ENCODE results near the gene BACE2.

BACE2 gene

DNA sequence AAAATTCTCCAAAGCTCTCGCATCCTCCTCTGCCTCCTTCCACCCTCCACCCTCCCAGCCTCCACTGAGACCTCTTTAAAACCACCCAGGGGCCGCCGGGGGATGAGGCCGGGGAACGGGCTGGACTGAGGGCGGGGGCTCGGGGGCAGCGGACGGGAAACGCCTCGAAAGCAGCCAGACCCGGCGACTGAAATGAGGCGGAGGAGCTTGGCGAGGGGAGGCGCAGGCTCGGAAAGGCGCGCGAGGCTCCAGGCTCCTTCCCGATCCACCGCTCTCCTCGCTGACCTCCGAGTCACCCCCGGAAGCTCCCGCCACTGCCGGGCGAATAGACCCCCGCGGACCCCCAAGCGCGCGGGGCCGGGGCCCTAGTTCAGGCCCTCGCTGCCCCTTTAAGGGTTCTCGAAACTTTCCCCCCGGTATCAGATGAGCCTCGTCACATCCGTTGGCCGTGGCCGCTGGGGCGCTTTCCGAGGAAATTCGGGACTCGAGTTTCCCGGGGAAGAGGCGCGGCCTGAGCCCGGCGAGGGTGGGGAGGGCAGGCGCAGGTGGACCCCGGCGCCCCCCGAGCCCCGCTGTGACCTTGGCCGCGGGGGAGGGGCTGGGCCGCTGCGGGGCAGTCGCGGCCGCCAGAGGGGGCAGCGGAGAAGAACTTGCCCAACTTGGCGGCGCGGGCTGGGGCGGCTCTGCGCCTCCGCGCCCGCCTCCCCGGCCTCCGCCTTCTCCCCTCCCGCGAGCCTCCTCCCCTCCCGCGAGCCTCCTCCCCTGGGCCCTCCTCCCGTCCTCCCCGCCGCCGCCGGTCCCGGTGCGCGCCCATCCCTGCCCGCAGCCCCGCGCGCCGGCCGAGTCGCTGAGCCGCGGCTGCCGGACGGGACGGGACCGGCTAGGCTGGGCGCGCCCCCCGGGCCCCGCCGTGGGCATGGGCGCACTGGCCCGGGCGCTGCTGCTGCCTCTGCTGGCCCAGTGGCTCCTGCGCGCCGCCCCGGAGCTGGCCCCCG lies at the start of gene BACE2:
Gene BACE2 (plus strand): TSS at position 813 of the 995 bp plus-strand sequence. CDS start 104 bp downstream, at position 917.
- DNase-seq (ENCODE audit: low read depth) = no peak

- no peak for DNase-seq (ENCODE audit: low read depth)
Measured at GRCh38 chr21:41119901-41120300, 48.1 kb upstream of the BACE2 start.

DNA sequence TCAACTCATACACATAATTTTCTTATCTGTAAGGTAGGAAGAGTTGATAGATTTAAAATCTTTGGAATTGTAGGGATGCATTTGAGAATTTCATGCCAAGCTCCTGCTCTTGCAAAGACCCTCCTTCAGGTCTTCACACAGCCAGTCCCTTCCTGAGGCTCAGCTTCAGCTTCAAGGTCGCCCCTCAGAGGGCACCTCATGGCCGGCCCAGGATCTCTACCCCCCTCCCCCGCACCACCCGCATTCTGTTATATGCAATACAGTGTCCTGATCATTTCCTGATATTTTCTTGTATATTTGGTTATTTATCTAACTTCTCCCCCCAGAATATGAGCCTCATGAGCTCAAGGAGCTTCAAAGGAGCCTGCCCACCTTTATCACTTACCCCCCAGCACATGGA lies 47.0 kb upstream of the BACE2 start:
- no peak for DNase-seq (ENCODE audit: low read depth)

GRCh38 chr21:41121785-41122415 lies 46.1 kb upstream of the BACE2 start:
- DNase-seq (ENCODE audit: low read depth) = peak; percentile 37

DNA sequence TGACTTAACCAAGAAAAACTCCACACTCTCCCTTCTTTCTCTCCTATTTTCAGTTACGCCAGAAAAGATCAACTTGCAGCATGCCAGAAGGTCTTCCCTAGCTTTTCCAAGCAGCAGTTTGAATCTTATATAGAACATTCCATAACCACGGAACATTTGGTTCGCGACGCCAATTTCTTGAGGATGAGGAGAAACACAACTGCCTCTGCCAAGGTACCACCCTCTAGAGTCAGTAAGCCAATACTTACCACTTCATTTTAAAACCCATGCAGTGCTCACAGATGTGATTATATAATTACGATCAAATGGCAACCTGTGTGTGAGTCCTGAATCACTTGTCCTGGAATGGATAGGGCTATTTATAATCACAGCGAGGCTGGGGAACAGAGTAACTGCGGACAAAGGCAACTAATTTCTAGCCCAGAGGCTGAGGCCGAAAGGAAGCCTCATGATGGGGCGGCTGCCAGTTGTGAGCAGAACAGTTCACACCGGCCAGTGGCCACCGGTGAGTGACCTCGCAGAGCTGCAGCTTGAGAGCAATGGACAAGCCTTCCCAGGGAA lies 43.2 kb upstream of the BACE2 start:
- DNase-seq (ENCODE audit: low read depth) = no peak

GRCh38 chr21:41128981-41129380 lies 39.0 kb upstream of the BACE2 start:
- DNase-seq (ENCODE audit: low read depth) = no peak

DNA sequence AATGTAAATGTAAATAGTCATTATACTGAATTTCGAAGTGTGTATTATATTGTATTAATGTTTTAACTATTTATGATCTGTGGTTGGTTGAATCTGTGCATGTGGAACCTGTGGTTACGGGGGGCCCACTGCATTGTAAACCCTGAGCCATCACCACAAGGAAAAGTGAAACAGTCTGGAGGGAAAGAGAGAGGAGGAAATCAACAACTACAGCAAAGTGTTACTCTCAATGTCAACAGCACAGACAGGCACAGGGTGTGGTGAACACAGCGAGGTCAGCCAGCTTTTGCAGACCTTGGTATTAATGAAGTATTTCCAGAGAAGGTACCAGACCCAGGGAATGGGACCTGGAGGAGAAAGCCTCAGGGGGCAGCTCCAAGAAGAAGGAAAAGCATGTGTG lies 37.1 kb upstream of the BACE2 start:
- no peak for DNase-seq (ENCODE audit: low read depth)

DNA sequence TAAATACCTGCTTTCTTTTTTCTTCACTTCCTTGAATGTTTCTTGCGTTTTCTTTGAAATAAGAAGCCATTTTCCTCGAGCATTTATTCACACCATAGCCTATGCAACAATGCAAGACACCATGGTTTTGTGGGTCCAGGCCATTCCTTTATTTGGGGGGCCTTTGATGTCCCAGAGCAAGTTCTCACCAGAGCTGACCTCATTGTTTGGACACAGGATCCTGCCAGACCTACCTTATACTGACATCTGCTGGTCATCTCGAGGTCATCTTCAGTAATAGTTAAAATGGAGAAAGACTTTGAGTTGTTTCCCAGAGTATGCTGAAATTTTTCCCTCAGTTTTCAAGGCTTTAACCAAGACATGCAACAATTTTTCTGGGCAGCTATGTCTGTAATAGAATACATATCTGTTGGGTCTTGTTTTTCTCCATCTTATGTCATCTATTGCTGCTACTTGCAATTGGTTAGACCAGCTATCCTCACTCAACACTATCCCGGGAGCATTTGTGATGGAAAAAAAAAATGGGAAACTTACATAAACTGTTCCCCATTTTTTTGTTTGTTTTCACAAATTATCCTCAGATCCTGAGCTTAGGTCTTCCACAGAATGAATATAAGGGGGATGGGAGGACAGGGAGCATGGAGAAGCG lies 34.0 kb upstream of the BACE2 start:
- DNase-seq (ENCODE audit: low read depth) = no peak

DNA sequence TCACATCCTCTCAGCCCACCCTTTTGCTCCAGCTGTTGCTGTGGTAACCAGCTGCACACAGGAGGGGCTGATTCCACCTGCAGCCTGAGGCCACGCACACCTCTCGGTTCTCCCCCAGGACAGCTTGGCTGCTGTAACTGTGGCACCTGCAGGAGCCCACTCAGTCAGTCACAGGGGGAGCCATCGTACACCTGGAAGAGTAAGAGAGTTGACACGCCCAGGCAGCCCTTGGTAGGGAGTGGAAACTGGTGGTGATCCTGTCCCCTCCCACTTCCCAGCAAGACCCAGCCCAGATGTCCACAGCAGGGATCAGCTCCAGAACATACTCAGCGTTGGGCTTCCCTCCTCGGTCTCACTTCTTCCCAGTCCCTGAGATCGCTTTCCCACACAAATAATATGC lies 32.2 kb upstream of the BACE2 start:
- DNase-seq (ENCODE audit: low read depth) = no peak

DNA sequence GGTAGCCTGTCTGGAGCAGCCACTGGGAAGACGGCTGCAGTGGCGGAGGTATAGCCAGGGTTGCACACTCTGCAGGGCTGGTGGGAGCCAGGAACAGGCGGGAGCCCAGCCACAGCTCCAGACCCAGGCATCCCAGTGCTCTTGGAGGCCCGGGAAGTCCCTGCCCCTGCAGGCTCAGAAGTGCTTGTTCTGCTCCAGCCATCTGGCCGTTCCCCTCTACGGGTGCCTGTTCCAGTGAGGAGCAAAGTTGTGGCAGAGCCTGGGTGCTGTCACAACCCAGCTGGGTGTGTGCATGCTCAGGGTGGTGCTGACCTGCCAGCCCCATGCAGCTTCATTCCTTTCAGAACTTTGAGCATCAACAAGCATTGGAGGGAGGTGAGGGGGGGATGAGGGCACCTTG lies 31.7 kb upstream of the BACE2 start:
- no peak for DNase-seq (ENCODE audit: low read depth)

DNA sequence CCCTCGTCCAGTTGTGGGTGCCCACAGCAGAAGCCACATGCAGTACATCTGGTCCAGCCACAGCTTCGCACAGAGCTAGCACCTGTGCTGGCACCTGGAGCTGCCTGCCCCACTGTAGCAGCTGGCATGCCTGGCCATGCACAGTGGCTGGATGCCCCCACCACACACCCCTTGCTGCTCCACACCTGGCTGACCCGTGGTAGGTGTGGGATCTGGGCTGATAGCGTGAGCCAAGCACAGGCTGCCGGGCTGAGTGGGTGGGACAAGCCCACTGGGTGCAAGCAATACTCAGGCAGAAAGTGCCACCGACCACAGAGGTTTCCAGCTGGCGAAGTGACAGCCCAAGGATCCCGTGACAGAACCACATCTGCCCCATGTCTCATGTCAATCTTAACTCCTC lies 30.6 kb upstream of the BACE2 start:
- no peak for DNase-seq (ENCODE audit: low read depth)

GRCh38 chr21:41137889-41138288 lies 30.1 kb upstream of the BACE2 start:
- no peak for DNase-seq (ENCODE audit: low read depth)

- DNase-seq (ENCODE audit: low read depth) = no peak
Measured at GRCh38 chr21:41138711-41139110, 29.2 kb upstream of the BACE2 start.

- DNase-seq (ENCODE audit: low read depth) = no peak
Measured at GRCh38 chr21:41139275-41139674, 28.7 kb upstream of the BACE2 start.

- no peak for DNase-seq (ENCODE audit: low read depth)
Measured at GRCh38 chr21:41139951-41140350, 28.0 kb upstream of the BACE2 start.

GRCh38 chr21:41141031-41141457 lies 26.9 kb upstream of the BACE2 start:
- no peak for DNase-seq (ENCODE audit: low read depth)

DNA sequence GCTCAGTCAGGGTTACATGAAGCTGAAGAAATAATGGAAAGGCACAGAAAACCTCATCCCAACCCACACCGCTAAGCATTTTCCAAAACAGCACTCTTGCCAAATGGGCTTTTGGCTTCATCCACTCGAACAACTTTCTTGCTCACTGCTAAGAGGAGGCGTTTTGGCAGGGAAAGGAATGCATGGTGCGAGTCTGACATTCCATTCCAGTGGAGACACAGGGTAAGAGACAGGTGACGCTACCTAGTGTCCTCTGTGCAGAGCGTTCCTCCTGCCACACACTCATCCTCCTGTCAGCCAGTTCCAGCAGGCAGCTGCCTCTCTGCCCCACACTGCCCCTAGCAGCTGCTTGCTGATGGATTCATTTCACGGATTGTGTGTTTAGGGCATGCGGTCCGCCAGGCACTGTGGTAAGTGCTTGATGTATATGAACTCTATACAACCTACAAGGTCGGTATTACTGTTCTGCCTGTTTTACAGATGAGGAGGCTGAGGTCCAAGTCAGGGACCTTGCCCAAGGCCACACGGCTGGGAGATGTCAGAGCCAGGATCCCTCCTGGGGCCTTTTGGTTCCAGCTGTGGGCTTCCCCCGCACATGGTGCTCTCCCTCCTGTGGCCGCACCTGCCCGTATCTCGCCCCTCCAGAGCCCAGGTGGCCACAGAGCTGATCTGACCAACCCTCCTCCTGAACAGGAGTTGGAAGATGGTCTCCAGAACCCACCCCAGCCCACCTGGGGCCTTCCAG lies 25.7 kb upstream of the BACE2 start:
- DNase-seq (ENCODE audit: low read depth) = no peak

DNA sequence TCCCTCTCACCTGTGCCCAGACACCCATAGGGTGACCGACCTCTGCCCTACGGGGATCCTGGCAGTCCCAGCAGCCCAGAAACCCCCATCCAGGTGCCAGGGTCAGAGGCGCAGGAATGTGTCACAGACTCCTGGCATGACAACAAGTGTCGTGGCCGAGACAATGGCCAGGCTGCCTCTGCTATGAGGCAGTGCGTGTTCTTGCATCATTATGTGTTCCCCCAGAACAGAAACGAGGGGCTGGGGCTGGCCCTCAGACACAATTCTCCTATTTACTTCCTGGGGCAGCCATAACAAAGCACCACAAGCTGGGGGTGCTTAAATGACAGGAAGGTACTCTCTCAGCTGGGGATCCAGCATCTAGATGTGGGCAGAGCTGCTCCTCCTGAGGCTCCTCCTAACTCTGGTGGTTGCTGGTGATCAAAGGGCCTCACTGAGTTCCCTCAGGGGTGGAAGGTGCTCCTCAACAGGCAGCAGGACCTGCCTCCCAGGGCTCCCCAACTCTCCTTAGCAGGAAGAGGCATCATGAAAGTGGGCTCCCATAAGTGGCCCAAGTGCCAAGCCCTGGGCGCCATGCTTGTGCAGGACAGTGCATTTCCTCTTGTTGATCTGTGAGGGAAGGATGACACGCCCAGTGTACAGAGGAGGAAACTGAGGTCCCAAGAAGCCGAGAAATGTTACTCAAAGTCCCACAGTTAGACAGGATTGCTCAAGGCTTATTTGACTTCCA lies 24.2 kb upstream of the BACE2 start:
- DNase-seq (ENCODE audit: low read depth) = no peak

DNA sequence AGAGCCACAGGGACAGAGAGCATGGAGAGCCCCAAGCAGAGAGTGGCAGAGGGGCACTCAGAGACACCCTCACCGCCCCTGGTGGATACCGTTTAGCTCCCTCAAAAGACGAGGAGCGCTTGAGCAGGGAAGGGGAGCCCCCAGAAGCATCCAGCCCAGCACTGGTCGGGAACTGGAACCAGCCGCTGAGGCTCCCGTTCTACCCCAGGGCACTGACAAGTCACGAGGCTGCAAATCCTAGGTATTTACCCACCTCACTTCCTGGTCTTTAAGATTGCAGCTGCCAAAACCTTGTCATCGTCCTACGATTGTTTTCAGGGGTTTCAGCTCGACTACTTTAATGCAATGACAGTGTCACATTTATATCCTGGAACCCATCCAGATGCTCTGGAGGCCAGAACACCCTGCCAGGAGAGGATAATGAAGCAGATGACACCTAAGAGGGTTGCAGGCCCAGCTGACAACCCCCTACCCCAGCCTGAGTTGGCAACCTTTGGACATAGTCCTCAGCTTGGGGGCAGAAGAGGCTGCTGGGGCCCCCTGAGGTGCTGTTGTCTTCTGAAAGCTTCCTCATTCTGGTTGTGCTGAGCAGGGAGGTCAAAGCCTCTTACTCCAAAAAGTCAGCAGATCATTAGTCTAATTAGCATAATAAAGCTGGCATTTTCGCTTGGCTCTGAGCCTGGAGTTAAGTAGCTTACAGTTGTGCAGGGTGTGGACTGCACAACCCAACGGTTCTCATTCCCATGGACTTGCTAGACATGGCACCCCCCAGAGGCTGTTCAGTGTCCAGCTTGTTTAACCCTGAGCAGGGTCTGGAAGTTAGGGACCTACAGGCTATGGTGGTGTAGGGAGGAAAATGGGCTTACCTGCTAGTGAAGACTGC lies 20.6 kb upstream of the BACE2 start:
- no peak for DNase-seq (ENCODE audit: low read depth)

GRCh38 chr21:41147979-41148355 lies 20.0 kb upstream of the BACE2 start:
- DNase-seq (ENCODE audit: low read depth) = no peak

All from stimulated activated CD8-positive, alpha-beta memory T cell treated with anti-CD3 and anti-CD28 coated beads, Interleukin-15, amount 100 ng/mL, for 24 hours (primary cell).